RWPE1 (cell line): ENCODE measurements around the gene KYAT1.

Experiments
- CTCF ChIA-PET: fragments of 350-600 bp; sonication (Branson Sonifier 250); formaldehyde crosslinking; extraction: SDS; loops from one replicate; lab custom pipeline; 2021; lab: Yijun Ruan, JAX
- POLR2A ChIA-PET: fragments of 400-600 bp; formaldehyde crosslinking; extraction: SDS; loops from one replicate; lab custom pipeline; 2020; ENCODE audit warnings: antibody characterized with exemption; ENCODE audit not compliant: low non-redundant PET; lab: Yijun Ruan, JAX
- DNase-seq: peaks from one replicate; pipeline ENCODE4 v3.0.0; 2012; ENCODE audit warnings: low spot score
- H3K27ac ChIP-seq: fragments of 450-650 bp; 2 replicates; pipeline ENCODE4 v1.5.1; 2017
- CTCF ChIP-seq: fragments of 450-650 bp; conservative IDR thresholded peaks from 2 replicates; pipeline ENCODE4 v1.5.1; 2017; ENCODE audit warnings: low read depth, mild to moderate bottlenecking

The KYAT1 gene

GRCh38 chr9:128840524-128840923 is 41.2 kb downstream of the KYAT1 start:
- no peak for DNase-seq
- no peak overlapping the region for H3K27ac ChIP-seq
- ChIA-PET POLR2A (no interaction called here), CTCF (no interaction called here)
- no peak for TF ChIP-seq CTCF

GRCh38 chr9:128838338-128838737 is 43.4 kb downstream of the KYAT1 start:
- POLR2A ChIA-PET, result interaction anchor here (0.5 kb wide), 1 partner anchor 34 kb away, joined by 5 read pairs; no protein-coding TSS in a partner anchor
- CTCF ChIA-PET, result interaction anchor here (0.5 kb wide), 1 partner anchor 169 kb away, joined by 3 read pairs; no protein-coding TSS in a partner anchor
- H3K27ac ChIP-seq, result peak overlapping the region; percentile 1; the same call in 1 of the 2 replicates
- DNase-seq, result no peak
- TF ChIP-seq CTCF, result no peak

- no peak for TF ChIP-seq CTCF
- POLR2A ChIA-PET, result no interaction called here
- no peak for DNase-seq
- CTCF ChIA-PET, result no interaction called here
- no peak overlapping the region; the same call in 1 of the 2 replicates for H3K27ac ChIP-seq
Observed at GRCh38 chr9:128836509-128837145, 45.1 kb downstream of the KYAT1 start.

- CTCF ChIA-PET, result interaction anchor here (0.9 kb wide), 1 partner anchor 17 kb away, joined by 5 read pairs; the partner anchor contains the start of gene ENDOG
- no peak for DNase-seq
- H3K27ac ChIP-seq, result no peak overlapping the region
- TF ChIP-seq CTCF, result no peak
- POLR2A ChIA-PET, result no interaction called here
Observed at GRCh38 chr9:128835246-128836210, 46.2 kb downstream of the KYAT1 start.

GRCh38 chr9:128833696-128834095 is 48.1 kb downstream of the KYAT1 start:
- no peak for TF ChIP-seq CTCF
- POLR2A ChIA-PET, result no interaction called here
- DNase-seq, result no peak
- CTCF ChIA-PET, result no interaction called here
- peak overlapping the region; percentile 18 for H3K27ac ChIP-seq
